Lung (tissue), 12 donors: ENCODE measurements around the gene EBI3. TPM values are rescaled to one million over a fixed set of nuclear protein-coding genes. Genes with fewer than 3 reads are reported as not detected.
"Not testable (repeated sequence)": the region's sequence is repeated elsewhere in the genome, so short reads cannot be mapped to it uniquely, and the experiment has no call there.

Experiments
- ATAC-seq: fragments of 200-7000 bp; cut with Tn5 transposase; one replicate; pipeline ENCODE4 v1.9.1; 2020; ENCODE audit warnings: moderate number of reproducible peaks; ENCODE audit not compliant: insufficient read depth, low FRiP score
- DNase-seq, 3 donors: peaks; one replicate each; pipeline ENCODE4 v3.0.0-alpha.2; 2013 to 2017
- H3K27ac ChIP-seq, 2 donors: one replicate each; pipeline ENCODE4 v1.5.1; 2013; ENCODE audit warnings: mild to moderate bottlenecking in 2 of 2, moderate library complexity in 2 of 2, control low read depth in 1 of 2, inconsistent platforms in 1 of 2, low read depth in 1 of 2, low read length in 1 of 2
- H3K27me3 ChIP-seq, 3 donors: one replicate each; pipeline ENCODE4 v1.5.1; 2013; ENCODE audit warnings: low read length in 2 of 3; ENCODE audit not compliant: control insufficient read depth in 3 of 3, insufficient read depth in 3 of 3
- H3K36me3 ChIP-seq, 4 donors: one replicate each; pipeline ENCODE4 v1.5.1; 2013; ENCODE audit warnings: low read length in 4 of 4, mild to moderate bottlenecking in 1 of 4, moderate library complexity in 1 of 4; ENCODE audit not compliant: control insufficient read depth in 4 of 4, insufficient read depth in 4 of 4
- H3K4me1 ChIP-seq, 5 donors: one replicate each; pipeline ENCODE4 v1.5.1; 2013; ENCODE audit warnings: low read length in 5 of 5, mild to moderate bottlenecking in 2 of 5, moderate library complexity in 1 of 5; ENCODE audit not compliant: control insufficient read depth in 5 of 5, insufficient read depth in 5 of 5
- H3K4me3 ChIP-seq: one replicate; pipeline ENCODE4 v1.5.1; 2013; ENCODE audit warnings: mild to moderate bottlenecking, control low read depth, moderate library complexity
- H3K9ac ChIP-seq, 2 donors: one replicate each; pipeline ENCODE4 v1.5.1; 2013; ENCODE audit warnings: low read length in 2 of 2, control low read depth in 1 of 2; ENCODE audit not compliant: insufficient read depth in 1 of 2
- H3K9me3 ChIP-seq, 4 donors: one replicate each; pipeline ENCODE4 v1.5.1; 2013; ENCODE audit warnings: low read length in 3 of 4, mild to moderate bottlenecking in 1 of 4, moderate library complexity in 1 of 4; ENCODE audit not compliant: control insufficient read depth in 4 of 4, insufficient read depth in 3 of 4
- CTCF ChIP-seq: IDR thresholded peaks from 2 replicates; pipeline ENCODE4 v1.5.1; 2012; ENCODE audit warnings: mild to moderate bottlenecking; ENCODE audit errors: control extremely low read depth, extremely low read depth
- WGBS, 2 donors: extraction: QIAGEN DNeasy Blood & Tissue Kit; methylation state at CpG; one replicate each; pipeline ENCODE4 v1.1.7; 2013; 5-methylcytosine and 5-hydroxymethylcytosine counted together
- polyA plus RNA-seq, 2 donors: library from polyadenylated mRNA; stranded (reverse); fragments of 200-250 nt; gene quantifications; one replicate each; pipeline ENCODE4 v1.2.1, GENCODE V29; 2013
- total RNA-seq, 2 donors: library from RNA; depleted of rRNA in 1 of 2; stranded (reverse); fragments of >200 nt in 1 of 2; gene quantifications; one replicate each; pipeline ENCODE4 v1.2.1, GENCODE V29; 2014 to 2021
- donor health status: control.
- donor health status: control.
- donor health status: Bipolar disorder and iron deficiency.
- donor health status: healthy.
- donor health status: DM: yes; HTN: yes; CAD: no.

Gene EBI3
- total and polyA plus RNA-seq, 4 donors: 4.1 to 92.7 (median 6.4) TPM

GRCh38 chr19:4215807-4216206 lies 13.5 kb upstream of the EBI3 start:
- Histone ChIP-seq H3K9ac (no peak overlapping the region), H3K27ac (no peak overlapping the region), H3K27me3 (peaks cover 0 to 3% (median 0%) of the 10 kb centered on the region in 3 donors), H3K4me3 (no peak overlapping the region), H3K36me3 (no peaks in the 10 kb centered on the region), H3K4me1 (no peaks in the 10 kb centered on the region), H3K9me3 (no peaks in the 10 kb centered on the region)
- ATAC-seq (no peak), DNase-seq (no peak)
- TF ChIP-seq CTCF: no peak
- 69 to 74% methylated on average over 10 of the region's 10 CpGs for WGBS, 2 donors

- H3K27me3 ChIP-seq: peaks cover 0 to 3% (median 0%) of the 10 kb centered on the region in 3 donors
- ATAC-seq (no peak), DNase-seq (no peak)
- WGBS, 2 donors: 80 to 85% methylated on average over 6 of the region's 6 CpGs
- TF ChIP-seq CTCF: no peak
- no peaks in the 10 kb centered on the region for H3K36me3 ChIP-seq
- no peak overlapping the region for H3K27ac ChIP-seq
- no peaks in the 10 kb centered on the region for H3K4me1 ChIP-seq
- no peaks in the 10 kb centered on the region for H3K9me3 ChIP-seq
- H3K4me3 ChIP-seq: no peak overlapping the region
- H3K9ac ChIP-seq: no peak overlapping the region
Observed at GRCh38 chr19:4216846-4217245, 12.5 kb upstream of the EBI3 start.

- Histone ChIP-seq H3K27me3 (peaks cover 0 to 3% (median 0%) of the 10 kb centered on the region in 3 donors), H3K4me3 (no peak overlapping the region), H3K4me1 (no peaks in the 10 kb centered on the region), H3K36me3 (no peaks in the 10 kb centered on the region), H3K9ac (no peak overlapping the region), H3K27ac (no peak overlapping the region), H3K9me3 (no peaks in the 10 kb centered on the region)
- WGBS, 2 donors: 96% methylated on average over 75 to 81 of the region's 81 CpGs
- DNase-seq (no peak), ATAC-seq (no peak)
- TF ChIP-seq CTCF: no peak
Observed at GRCh38 chr19:4217429-4218264, 11.7 kb upstream of the EBI3 start.

- DNase-seq, H3K9me3 ChIP-seq, H3K27ac ChIP-seq, H3K4me1 ChIP-seq, H3K9ac ChIP-seq, H3K36me3 ChIP-seq, H3K27me3 ChIP-seq, H3K4me3 ChIP-seq, ATAC-seq: not testable (repeated sequence)
- 91 to 93% methylated on average over 1 of the region's 1 CpG for WGBS, 2 donors
Observed at GRCh38 chr19:4218523-4218922, 10.8 kb upstream of the EBI3 start.
